ENCODE data around the gene ARHGDIA.

DNA sequence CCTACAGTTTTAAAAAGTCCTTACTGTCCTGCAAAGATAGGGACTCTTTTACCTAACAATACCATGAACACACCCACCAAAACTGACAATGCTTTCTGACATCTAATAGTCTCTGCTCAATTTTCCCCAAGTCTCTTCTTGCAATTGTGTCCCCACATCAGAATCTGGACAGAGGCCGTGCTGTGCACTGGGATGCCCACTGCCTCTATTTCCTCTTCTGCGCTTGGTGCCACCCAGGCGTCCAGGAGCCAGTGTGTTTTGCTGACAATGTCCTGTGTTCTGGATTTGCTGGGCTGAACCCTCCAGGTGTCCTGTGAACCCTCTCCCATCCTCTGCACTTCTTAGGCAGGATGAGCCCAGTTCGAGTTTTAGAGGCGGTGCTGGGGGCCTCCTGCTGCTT lies 6.4 kb upstream of the ARHGDIA start:
- TF ChIP-seq, protein P1, sequence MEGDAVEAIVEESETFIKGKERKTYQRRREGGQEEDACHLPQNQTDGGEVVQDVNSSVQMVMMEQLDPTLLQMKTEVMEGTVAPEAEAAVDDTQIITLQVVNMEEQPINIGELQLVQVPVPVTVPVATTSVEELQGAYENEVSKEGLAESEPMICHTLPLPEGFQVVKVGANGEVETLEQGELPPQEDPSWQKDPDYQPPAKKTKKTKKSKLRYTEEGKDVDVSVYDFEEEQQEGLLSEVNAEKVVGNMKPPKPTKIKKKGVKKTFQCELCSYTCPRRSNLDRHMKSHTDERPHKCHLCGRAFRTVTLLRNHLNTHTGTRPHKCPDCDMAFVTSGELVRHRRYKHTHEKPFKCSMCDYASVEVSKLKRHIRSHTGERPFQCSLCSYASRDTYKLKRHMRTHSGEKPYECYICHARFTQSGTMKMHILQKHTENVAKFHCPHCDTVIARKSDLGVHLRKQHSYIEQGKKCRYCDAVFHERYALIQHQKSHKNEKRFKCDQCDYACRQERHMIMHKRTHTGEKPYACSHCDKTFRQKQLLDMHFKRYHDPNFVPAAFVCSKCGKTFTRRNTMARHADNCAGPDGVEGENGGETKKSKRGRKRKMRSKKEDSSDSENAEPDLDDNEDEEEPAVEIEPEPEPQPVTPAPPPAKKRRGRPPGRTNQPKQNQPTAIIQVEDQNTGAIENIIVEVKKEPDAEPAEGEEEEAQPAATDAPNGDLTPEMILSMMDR (IDR thresholded peaks at IDR 0.05), result no peak
- TF ChIP-seq EP300 (IDR thresholded peaks at IDR 0.05) (no peak), POLR2A (IDR thresholded peaks at IDR 0.05) (no peak), POLR2AphosphoS5 (IDR thresholded peaks at IDR 0.05) (no peak)
